ENCODE data around the gene ARHGAP11A.
"Not testable (repeated sequence)": the region's sequence is repeated elsewhere in the genome, so short reads cannot be mapped to it uniquely, and the experiment has no call there.

Gene ARHGAP11A, protein sequence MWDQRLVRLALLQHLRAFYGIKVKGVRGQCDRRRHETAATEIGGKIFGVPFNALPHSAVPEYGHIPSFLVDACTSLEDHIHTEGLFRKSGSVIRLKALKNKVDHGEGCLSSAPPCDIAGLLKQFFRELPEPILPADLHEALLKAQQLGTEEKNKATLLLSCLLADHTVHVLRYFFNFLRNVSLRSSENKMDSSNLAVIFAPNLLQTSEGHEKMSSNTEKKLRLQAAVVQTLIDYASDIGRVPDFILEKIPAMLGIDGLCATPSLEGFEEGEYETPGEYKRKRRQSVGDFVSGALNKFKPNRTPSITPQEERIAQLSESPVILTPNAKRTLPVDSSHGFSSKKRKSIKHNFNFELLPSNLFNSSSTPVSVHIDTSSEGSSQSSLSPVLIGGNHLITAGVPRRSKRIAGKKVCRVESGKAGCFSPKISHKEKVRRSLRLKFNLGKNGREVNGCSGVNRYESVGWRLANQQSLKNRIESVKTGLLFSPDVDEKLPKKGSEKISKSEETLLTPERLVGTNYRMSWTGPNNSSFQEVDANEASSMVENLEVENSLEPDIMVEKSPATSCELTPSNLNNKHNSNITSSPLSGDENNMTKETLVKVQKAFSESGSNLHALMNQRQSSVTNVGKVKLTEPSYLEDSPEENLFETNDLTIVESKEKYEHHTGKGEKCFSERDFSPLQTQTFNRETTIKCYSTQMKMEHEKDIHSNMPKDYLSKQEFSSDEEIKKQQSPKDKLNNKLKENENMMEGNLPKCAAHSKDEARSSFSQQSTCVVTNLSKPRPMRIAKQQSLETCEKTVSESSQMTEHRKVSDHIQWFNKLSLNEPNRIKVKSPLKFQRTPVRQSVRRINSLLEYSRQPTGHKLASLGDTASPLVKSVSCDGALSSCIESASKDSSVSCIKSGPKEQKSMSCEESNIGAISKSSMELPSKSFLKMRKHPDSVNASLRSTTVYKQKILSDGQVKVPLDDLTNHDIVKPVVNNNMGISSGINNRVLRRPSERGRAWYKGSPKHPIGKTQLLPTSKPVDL

DNA sequence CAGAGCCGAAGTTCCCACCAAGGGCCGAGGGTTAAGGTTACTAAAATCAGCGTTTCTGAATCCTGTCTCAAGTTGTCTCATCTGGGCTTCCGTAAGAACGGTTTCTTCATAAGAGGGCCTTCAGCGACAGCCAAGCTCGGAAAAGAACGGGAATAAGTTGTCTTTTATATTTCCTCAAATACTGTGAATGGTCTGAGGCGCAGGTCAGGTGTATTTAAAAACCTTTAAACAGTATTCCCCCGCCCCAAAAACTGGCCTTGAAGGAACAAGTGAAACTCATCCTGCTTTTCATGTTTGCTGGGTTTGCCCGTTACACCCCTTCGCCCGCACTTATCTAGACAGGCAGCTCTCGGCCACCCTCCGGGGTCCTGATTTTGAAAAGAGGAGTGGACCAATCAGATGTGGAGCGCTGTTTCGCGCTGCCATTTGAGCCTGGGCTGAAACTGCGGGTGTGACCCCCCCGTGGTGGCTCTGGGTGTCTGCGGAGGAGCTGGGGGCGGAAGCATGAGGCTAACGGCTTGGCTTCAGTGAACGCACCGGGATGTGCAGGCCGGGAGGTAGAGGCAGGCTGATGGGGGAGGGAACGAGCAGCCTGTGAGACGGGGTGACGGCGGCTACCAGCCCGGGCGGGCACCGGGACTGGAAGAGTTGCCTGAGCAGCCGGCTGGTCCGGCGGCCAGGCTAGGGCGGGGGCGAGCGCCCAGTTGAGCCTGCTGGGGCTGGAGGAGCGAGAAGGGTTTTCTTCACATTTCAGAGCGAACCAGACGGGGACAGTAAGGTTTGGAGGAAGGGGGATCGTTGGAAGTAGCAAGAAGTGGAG lies at the start of gene ARHGAP11A:
Gene ARHGAP11A, plus strand, starts transcription at position 454 of the 820 bp plus-strand sequence. CDS start 708 bp downstream, outside the sequence.
- DNase-seq = peak; percentile 91

DNA sequence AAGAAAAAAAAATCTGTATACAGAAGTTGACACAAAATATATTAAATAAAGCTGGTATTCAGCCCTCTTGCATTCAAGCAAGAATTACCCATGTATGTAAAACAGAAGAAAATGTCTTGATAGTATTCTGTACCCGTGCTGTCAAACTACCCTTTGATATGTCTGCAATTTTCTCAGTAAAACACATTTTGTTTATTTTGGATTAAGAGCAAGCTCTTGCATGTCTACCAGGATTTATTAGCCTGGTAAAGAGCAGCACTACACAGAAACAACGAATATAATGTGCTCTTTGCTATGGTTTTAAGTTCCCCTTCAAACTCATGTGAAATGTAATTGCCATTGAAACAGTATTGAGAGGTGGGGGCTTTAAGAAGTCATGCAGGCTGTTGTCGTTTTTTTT lies 46.3 kb upstream of the ARHGAP11A start:
- not testable (repeated sequence) for DNase-seq

DNA sequence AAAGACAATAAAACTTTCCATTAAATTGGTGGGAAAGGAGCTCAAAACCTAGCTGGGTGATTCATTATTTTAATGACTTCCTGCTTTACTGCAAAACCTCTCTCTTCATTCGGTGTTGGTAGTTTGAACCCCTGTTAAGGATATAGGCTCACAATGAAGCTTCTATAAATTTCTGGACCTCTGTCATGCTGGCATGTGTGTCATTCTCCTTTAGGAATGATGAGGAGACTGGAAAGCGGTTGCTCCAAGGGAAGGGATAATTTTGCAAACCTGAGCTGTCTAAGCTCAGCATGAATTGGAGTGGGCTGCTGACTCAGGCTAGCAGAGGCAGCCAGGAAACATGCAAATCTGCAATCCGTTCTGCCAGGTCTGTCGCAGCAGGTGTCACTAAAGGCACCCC lies 36.8 kb upstream of the ARHGAP11A start:
- not testable (repeated sequence) for DNase-seq

- DNase-seq = not testable (repeated sequence)
These were observed 29.5 kb upstream of the ARHGAP11A start for GRCh38 chr15:32585844-32586243.

DNA sequence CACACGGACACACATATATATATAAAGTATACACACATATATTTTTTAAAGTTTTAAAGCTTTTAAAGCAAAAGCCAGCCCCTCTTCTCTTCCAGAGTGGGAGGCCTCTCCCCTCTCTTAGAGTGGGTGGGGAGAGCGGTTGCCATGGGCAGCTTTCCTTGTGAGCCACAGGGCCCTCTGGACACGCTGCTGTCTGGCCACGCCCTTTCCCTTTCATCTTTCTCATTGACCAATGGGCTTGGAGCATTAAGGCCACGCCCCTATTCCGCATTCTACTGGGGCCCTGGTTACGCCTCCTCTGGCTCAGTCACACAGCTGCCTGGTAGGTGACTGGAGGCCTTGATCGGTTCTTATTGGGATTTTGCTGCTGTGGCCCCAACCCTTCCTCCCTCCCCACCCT lies 22.2 kb upstream of the ARHGAP11A start, which contains the start of gene GOLGA8N:
Gene GOLGA8N, plus strand, starts transcription at position 306 of the 400 bp plus-strand sequence.
- DNase-seq = not testable (repeated sequence)

- not testable (repeated sequence) for DNase-seq
These were observed 5.8 kb upstream of the ARHGAP11A start for GRCh38 chr15:32609518-32609917.

- DNase-seq = peak; percentile 48
These were observed 4.6 kb upstream of the ARHGAP11A start for GRCh38 chr15:32610719-32611118.

- DNase-seq = not testable (repeated sequence)
These were observed 623 bp upstream of the ARHGAP11A start for GRCh38 chr15:32614712-32615050.

- DNase-seq = peak; percentile 20
These were observed 645 bp downstream of the ARHGAP11A start for GRCh38 chr15:32615871-32616426.

GRCh38 chr15:32636410-32636809 lies 21.1 kb downstream of the ARHGAP11A start:
- no peak for DNase-seq

- DNase-seq = no peak
These were observed 21.7 kb downstream of the ARHGAP11A start for GRCh38 chr15:32636908-32637567.

- DNase-seq = no peak
These were observed 22.4 kb downstream of the ARHGAP11A start for GRCh38 chr15:32637704-32638103.

GRCh38 chr15:32641517-32642059 lies 26.3 kb downstream of the ARHGAP11A start, which contains the start of gene SCG5:
TSS of gene SCG5 (plus strand) at chr15:32641710. CDS start at chr15:32643593, 1,883 bp downstream.
- DNase-seq = no peak

DNA sequence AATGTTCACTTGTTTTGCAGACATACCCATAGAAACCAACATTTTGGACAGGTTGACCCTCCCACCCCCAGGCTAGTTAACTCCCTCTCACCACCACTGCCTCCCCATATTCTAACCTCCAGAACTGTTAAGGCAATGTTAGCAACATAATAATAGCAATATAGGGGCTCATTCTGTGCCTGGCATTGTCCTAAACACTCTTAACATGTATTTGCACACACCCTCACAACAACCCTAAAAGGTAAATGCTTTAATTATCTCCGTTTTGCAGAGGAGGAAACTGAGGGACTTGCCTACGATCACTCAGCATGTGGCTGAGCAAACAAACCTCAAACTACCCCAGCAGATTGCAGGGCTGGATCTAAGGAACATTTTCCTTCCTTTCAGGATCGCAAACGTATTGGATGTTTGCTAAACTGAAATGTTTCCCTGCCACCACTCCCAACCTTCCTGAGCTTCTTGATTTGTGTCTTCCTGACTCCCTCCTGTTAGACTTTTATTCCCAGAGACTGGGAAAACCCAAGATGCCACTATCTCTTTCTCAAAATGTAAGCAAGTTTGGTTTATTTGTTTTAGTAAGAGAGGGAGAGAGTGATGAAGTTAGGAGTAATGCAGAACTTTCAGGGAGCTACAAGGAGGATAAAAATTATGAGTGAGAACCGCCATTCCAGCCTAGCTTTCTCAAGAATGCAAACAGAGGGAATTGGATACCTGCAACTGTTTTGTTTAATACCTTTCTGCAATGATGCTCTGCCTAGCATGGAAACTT lies 27.5 kb downstream of the ARHGAP11A start:
- DNase-seq = no peak

DNA sequence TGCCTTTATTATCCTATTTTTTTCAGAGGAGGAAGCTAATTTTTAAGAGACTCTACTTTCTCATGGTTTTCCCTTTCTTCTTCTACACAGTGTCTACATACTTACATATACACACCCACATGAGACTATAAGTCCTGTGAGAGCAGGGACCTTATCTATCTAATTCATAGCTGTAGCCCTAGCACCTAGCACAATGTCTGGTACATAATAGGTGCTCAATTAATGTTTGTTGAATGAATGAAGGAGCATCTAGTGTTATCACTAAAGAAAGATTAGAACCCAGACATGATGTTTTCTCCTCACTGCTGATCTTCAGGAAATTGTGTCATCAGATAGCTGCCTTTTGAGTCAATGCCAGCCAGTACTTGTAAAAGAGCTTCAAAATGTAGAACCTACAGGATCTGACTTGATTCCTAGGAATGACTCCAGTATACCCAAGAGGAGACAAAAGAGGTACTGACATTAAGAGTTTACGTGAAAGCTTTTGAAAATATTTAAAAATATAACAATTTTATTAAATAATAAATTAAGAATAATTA lies 28.7 kb downstream of the ARHGAP11A start:
- DNase-seq = no peak

- DNase-seq = no peak
These were observed 31.0 kb downstream of the ARHGAP11A start for GRCh38 chr15:32646291-32646690.

- no peak for DNase-seq
These were observed 34.0 kb downstream of the ARHGAP11A start for GRCh38 chr15:32649342-32649741.

GRCh38 chr15:32651229-32651837 lies 36.0 kb downstream of the ARHGAP11A start:
- peak; percentile 61 for DNase-seq

- no peak for DNase-seq
These were observed 36.9 kb downstream of the ARHGAP11A start for GRCh38 chr15:32652178-32652577.

- DNase-seq = no peak
These were observed 40.8 kb downstream of the ARHGAP11A start for GRCh38 chr15:32656091-32656490.

Data from CD4-positive, alpha-beta T cell treated with Interleukin-17A for 1 hour (primary cell).